MM.1S (cell line): ENCODE data around the gene BCDIN3D.

Experiments used
- DNase-seq: peaks from one replicate; pipeline ENCODE4 v3.0.0-alpha.2; 2015
- H2AFZ ChIP-seq: fragments of 300-600 bp; sonication (generic); 2 replicates; pipeline ENCODE4 v1.6.0; 2016; ENCODE audit warnings: antibody characterized with exemption, low read length
- H3F3A ChIP-seq: fragments of 300-600 bp; sonication (generic); 2 replicates; pipeline ENCODE4 v1.6.1; 2016; ENCODE audit warnings: mild to moderate bottlenecking, antibody characterized with exemption, low read length, moderate library complexity, mixed read lengths; ENCODE audit not compliant: insufficient read depth
- H3K27ac ChIP-seq: fragments of 300-600 bp; sonication (generic); 2 replicates; pipeline ENCODE4 v1.5.1; 2016; ENCODE audit warnings: mild to moderate bottlenecking, low read length
- H3K27me3 ChIP-seq: fragments of 300-600 bp; sonication (generic); replicated peaks from 2 replicates; pipeline ENCODE4 v1.6.0; 2016; ENCODE audit warnings: low read length; ENCODE audit not compliant: insufficient read depth
- H3K36me3 ChIP-seq: fragments of 300-600 bp; sonication (generic); replicated peaks from 2 replicates; pipeline ENCODE4 v1.6.1; 2016; ENCODE audit warnings: mild to moderate bottlenecking, low read length, mixed read lengths; ENCODE audit not compliant: insufficient read depth
- H3K4me1 ChIP-seq: fragments of 300-600 bp; sonication (generic); 2 replicates; pipeline ENCODE4 v1.6.1; 2016; ENCODE audit warnings: low read length, mixed read lengths
- H3K4me2 ChIP-seq: fragments of 300-600 bp; sonication (generic); 2 replicates; pipeline ENCODE4 v1.6.0; 2016; ENCODE audit warnings: low read depth, low read length
- H3K4me3 ChIP-seq: fragments of 300-600 bp; sonication (generic); 2 replicates; pipeline ENCODE4 v1.5.1; 2016; ENCODE audit warnings: low read length, mixed read lengths
- H3K79me2 ChIP-seq: fragments of 300-600 bp; sonication (generic); 2 replicates; pipeline ENCODE4 v1.6.1; 2016; ENCODE audit warnings: mixed run types, low read length, mixed read lengths
- H3K9ac ChIP-seq: fragments of 300-600 bp; sonication (generic); 2 replicates; pipeline ENCODE4 v1.6.1; 2016; ENCODE audit warnings: low read length, mixed read lengths
- H3K9me2 ChIP-seq: fragments of 300-600 bp; sonication (generic); replicated peaks from 2 replicates; pipeline ENCODE4 v1.6.1; 2016; ENCODE audit warnings: mild to moderate bottlenecking, low read length, mixed read lengths; ENCODE audit not compliant: insufficient read depth
- H3K9me3 ChIP-seq: fragments of 300-600 bp; sonication (generic); replicated peaks from 2 replicates; pipeline ENCODE4 v1.6.1; 2016; ENCODE audit warnings: mild to moderate bottlenecking, low read length, mixed read lengths; ENCODE audit not compliant: insufficient read depth
- H4K20me1 ChIP-seq: fragments of 300-600 bp; sonication (generic); 2 replicates; pipeline ENCODE4 v1.6.1; 2016; ENCODE audit warnings: mild to moderate bottlenecking, low read length, moderate library complexity, mixed read lengths; ENCODE audit not compliant: insufficient read depth
- EZH2 ChIP-seq: fragments of 300-600 bp; sonication (generic); optimal IDR thresholded peaks from 2 replicates; pipeline ENCODE3; 2017; ENCODE audit warnings: low read depth, mild to moderate bottlenecking, antibody characterized with exemption, low read length, mixed read lengths
- EZH2phosphoT487 ChIP-seq: fragments of 300-600 bp; sonication (generic); IDR thresholded peaks from 2 replicates; pipeline ENCODE4 v1.6.1; 2018; ENCODE audit warnings: antibody characterized with exemption, low read length
- TF ChIP-seq, protein P1 (sequence below): fragments of 300-600 bp; sonication (generic); IDR thresholded peaks from 2 replicates; pipeline ENCODE4 v1.5.1; 2016; ENCODE audit warnings: antibody characterized with exemption, low read length, mixed read lengths

Gene BCDIN3D

DNA sequence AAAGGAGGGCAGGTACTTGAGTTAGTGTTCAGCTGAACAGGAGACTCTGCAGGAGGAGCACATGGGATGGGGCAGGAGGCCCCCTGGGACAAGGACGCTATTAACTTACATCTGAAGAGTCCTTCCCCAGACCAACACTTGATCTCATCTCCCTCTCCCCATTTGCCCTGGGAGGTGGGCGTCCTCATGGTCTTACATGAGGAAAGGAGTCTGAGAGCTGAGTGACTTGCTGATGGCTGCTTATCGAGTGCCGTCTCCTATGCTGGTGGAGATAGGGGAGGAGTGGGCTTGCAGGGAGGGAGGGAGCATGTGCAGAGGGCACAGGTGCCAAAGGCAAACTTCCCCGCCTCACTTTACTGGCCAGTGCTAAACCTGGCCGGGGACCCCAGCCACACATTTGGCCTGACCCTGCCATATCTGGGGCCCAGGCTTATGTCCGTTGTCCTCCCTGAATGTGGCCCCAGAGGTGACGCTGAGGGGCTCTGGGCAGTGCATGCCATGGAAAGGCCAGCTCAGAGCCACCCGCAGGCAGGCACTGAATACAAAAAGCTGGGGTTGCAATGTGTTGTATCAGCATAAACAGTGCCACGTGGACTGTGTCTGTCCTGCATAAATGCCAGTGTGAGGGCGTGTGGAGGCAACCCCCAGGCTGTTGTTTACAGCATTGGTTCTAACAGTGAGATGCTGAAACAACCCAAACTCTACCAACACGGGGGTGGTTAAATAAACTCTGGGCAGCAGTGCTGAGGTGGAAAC, 31.4 kb upstream of the BCDIN3D start:
- Histone ChIP-seq H3K36me3 (no peaks in the 10 kb centered on the region), H3K4me2 (no peak overlapping the region), H3K9me3 (no peaks in the 10 kb centered on the region), H3K27me3 (no peaks in the 10 kb centered on the region), H2AFZ (no peak overlapping the region), H4K20me1 (no peaks in the 10 kb centered on the region), H3K4me3 (no peak overlapping the region), H3K4me1 (no peaks in the 10 kb centered on the region), H3K9me2 (no peaks in the 10 kb centered on the region), H3K9ac (no peak overlapping the region), H3K79me2 (no peaks in the 10 kb centered on the region), H3F3A (no peaks in the 10 kb centered on the region), H3K27ac (no peak overlapping the region)
- TF ChIP-seq EZH2phosphoT487 (no peak), EZH2 (no peak)
- TF ChIP-seq, protein P1, sequence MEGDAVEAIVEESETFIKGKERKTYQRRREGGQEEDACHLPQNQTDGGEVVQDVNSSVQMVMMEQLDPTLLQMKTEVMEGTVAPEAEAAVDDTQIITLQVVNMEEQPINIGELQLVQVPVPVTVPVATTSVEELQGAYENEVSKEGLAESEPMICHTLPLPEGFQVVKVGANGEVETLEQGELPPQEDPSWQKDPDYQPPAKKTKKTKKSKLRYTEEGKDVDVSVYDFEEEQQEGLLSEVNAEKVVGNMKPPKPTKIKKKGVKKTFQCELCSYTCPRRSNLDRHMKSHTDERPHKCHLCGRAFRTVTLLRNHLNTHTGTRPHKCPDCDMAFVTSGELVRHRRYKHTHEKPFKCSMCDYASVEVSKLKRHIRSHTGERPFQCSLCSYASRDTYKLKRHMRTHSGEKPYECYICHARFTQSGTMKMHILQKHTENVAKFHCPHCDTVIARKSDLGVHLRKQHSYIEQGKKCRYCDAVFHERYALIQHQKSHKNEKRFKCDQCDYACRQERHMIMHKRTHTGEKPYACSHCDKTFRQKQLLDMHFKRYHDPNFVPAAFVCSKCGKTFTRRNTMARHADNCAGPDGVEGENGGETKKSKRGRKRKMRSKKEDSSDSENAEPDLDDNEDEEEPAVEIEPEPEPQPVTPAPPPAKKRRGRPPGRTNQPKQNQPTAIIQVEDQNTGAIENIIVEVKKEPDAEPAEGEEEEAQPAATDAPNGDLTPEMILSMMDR, result no peak
- DNase-seq, result no peak

DNA sequence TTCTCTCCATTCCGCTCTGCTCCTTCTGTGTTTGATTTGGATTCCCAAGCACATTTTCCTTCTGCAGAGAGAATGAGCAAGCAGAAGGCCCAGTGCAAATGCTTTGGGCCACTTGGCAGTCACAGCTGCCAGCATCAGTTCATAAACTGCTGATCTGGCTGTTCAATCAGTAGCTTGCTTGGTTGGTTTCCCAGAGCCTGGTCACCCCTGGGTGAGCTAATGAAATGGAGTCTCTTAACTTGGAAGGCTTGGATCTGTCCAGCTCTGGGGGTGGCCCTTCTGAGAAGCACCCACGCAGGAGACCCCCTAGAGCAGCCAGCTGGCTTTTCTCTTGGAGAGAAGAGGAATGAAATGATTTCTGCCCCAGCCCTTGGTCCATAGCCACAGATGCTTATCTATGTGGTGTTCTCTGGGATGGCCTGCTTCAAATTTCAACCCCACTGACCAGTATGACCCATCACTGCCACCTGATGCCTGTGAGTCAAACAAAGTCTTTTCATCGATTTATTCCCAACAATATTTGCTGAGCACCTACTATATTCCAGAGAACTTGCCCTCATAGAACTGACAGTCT, 30.5 kb upstream of the BCDIN3D start:
- H3K4me3 ChIP-seq, result no peak overlapping the region
- no peaks in the 10 kb centered on the region for H3K27me3 ChIP-seq
- H3K4me2 ChIP-seq, result no peak overlapping the region
- H4K20me1 ChIP-seq, result no peaks in the 10 kb centered on the region
- H3K4me1 ChIP-seq, result no peaks in the 10 kb centered on the region
- no peak overlapping the region for H3K9ac ChIP-seq
- H3F3A ChIP-seq, result no peaks in the 10 kb centered on the region
- TF ChIP-seq EZH2, result no peak
- TF ChIP-seq, protein P1, result no peak
- H3K27ac ChIP-seq, result no peak overlapping the region
- no peaks in the 10 kb centered on the region for H3K79me2 ChIP-seq
- no peaks in the 10 kb centered on the region for H3K36me3 ChIP-seq
- no peak for DNase-seq
- H3K9me2 ChIP-seq, result no peaks in the 10 kb centered on the region
- H2AFZ ChIP-seq, result no peak overlapping the region
- H3K9me3 ChIP-seq, result no peaks in the 10 kb centered on the region

DNA sequence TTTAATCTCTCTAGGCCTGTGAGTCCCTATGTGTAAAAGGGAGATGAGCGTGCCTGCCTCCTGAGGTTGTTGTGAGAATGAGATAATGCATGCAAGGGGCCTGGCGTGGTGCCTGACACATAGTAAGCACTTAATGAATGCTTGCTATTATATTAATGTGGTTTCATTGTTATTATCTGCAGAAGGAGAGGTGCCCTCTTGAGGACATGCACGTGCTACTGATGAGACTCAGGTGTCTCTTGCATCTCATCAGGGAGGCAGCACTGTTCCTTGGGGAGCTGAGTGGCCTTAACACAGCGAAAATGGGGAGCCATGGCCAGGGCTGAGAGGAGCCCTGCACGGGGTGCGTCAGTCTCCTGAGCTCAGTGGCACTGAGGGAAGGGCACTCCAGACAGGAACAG, 29.9 kb upstream of the BCDIN3D start:
- no peak overlapping the region for H3K27ac ChIP-seq
- H3K36me3 ChIP-seq, result no peaks in the 10 kb centered on the region
- no peaks in the 10 kb centered on the region for H3K9me2 ChIP-seq
- no peaks in the 10 kb centered on the region for H3K79me2 ChIP-seq
- no peaks in the 10 kb centered on the region for H3K9me3 ChIP-seq
- no peaks in the 10 kb centered on the region for H3K27me3 ChIP-seq
- H3K4me2 ChIP-seq, result no peak overlapping the region
- no peaks in the 10 kb centered on the region for H4K20me1 ChIP-seq
- H2AFZ ChIP-seq, result no peak overlapping the region
- no peak for DNase-seq
- no peaks in the 10 kb centered on the region for H3F3A ChIP-seq
- H3K4me1 ChIP-seq, result no peaks in the 10 kb centered on the region
- H3K9ac ChIP-seq, result no peak overlapping the region
- no peak overlapping the region for H3K4me3 ChIP-seq
- TF ChIP-seq, protein P1, result no peak
- TF ChIP-seq EZH2phosphoT487 (no peak), EZH2 (no peak)
